Endothelial cell of umbilical vein (primary cell): Measurements from ENCODE around the gene PGBD5. TPM values are rescaled to one million over a fixed set of nuclear protein-coding genes. Genes with fewer than 3 reads are reported as not detected.

Experiments
- BruUV-seq: library from RNA; stranded (reverse); fragments of 400-500 nt; replicated peaks from 2 replicates; lab custom pipeline; 2021; lab: Mats Ljungman, UMichigan
- CTCF ChIA-PET: fragments of 300-600, 350-600 bp; sonication (Branson Sonifier 250); formaldehyde crosslinking; loops from one replicate; lab custom pipeline; 2021; ENCODE audit warnings: antibody characterized with exemption, inconsistent platforms; lab: Charles Lee
- POLR2A ChIA-PET: fragments of 300-600, 350-600 bp; sonication (Branson Sonifier 250); formaldehyde crosslinking; loops from one replicate; lab custom pipeline; 2021; ENCODE audit warnings: antibody characterized with exemption, inconsistent platforms; lab: Charles Lee
- DNase-seq: peaks from one replicate; pipeline ENCODE4 v3.0.0-alpha.2; 2011; ENCODE audit warnings: low read depth, low spot score
- FAIRE-seq: peaks from 2 replicates; lab custom pipeline; 2011; peaks lifted over from hg19 to GRCh38; lab: Jason Lieb, UNC
- H2AFZ ChIP-seq: 2 replicates; pipeline ENCODE4 v1.6.0; 2012; ENCODE audit warnings: low read depth, low read length, control low read depth, inconsistent platforms
- H3K27ac ChIP-seq: 2 replicates; pipeline ENCODE4 v1.5.1; 2011; ENCODE audit warnings: low read depth, mild to moderate bottlenecking, control low read depth, low read length, moderate library complexity; ENCODE audit not compliant: insufficient read depth
- H3K27me3 ChIP-seq, 2 experiments: 2 replicates each; pipeline versions ENCODE4 v1.6.0 to v1.6.1; 2011; ENCODE audit warnings: low read length in 2 of 2, mixed read lengths in 1 of 2; ENCODE audit not compliant: control insufficient read depth in 2 of 2, insufficient read depth in 2 of 2
- H3K36me3 ChIP-seq, 2 experiments: 2 replicates in 1 of 2; 3 replicates in 1 of 2; pipeline ENCODE4 v1.5.1; 2011; ENCODE audit warnings: low read length in 2 of 2, mild to moderate bottlenecking in 1 of 2, moderate library complexity in 1 of 2; ENCODE audit not compliant: control insufficient read depth in 2 of 2, insufficient read depth in 2 of 2; ENCODE audit errors: extremely low read depth in 1 of 2
- H3K4me1 ChIP-seq: 3 replicates; pipeline ENCODE4 v1.5.1; 2011; ENCODE audit warnings: mild to moderate bottlenecking, low read length; ENCODE audit not compliant: control insufficient read depth, insufficient read depth; ENCODE audit errors: extremely low read depth
- H3K4me2 ChIP-seq: 2 replicates; pipeline ENCODE4 v1.6.1; 2011; ENCODE audit warnings: low read length, control low read depth, mixed read lengths; ENCODE audit not compliant: insufficient read depth
- H3K4me3 ChIP-seq, 3 experiments: fragments of 200-600 bp in 1 of 3; sonication (generic), shearing (Covaris generic) in 1 of 3; replicated peaks in 1 of 3; 2 replicates each; pipeline ENCODE4 v1.5.1; 2011 to 2016; ENCODE audit warnings: control low read depth in 3 of 3, low read length in 3 of 3, mild to moderate bottlenecking in 2 of 3, inconsistent platforms in 1 of 3, low read depth in 1 of 3, moderate library complexity in 1 of 3; ENCODE audit not compliant: insufficient read depth in 1 of 3
- H3K79me2 ChIP-seq: 2 replicates; pipeline ENCODE4 v1.6.0; 2012; ENCODE audit warnings: low read length, inconsistent platforms; ENCODE audit not compliant: control insufficient read depth, insufficient read depth
- H3K9ac ChIP-seq: replicated peaks from 2 replicates; pipeline ENCODE3; 2011; ENCODE audit warnings: low read length, control low read depth; ENCODE audit not compliant: insufficient read depth; ENCODE audit errors: extremely low read depth
- H3K9me1 ChIP-seq: replicated peaks from 3 replicates; pipeline ENCODE4 v1.6.0; 2011; ENCODE audit warnings: mild to moderate bottlenecking, low read length; ENCODE audit not compliant: control insufficient read depth, insufficient read depth; ENCODE audit errors: extremely low read depth
- H3K9me3 ChIP-seq: replicated peaks from 2 replicates; pipeline ENCODE4 v1.5.1; 2012; ENCODE audit warnings: low read length, inconsistent platforms; ENCODE audit not compliant: control insufficient read depth, insufficient read depth
- H4K20me1 ChIP-seq: replicated peaks from 2 replicates; pipeline ENCODE3; 2011; ENCODE audit warnings: mild to moderate bottlenecking, low read length; ENCODE audit not compliant: control insufficient read depth, insufficient read depth; ENCODE audit errors: extremely low read depth
- CTCF ChIP-seq, 2 donors: IDR thresholded peaks; 1 replicate in 1 of 2; 2 replicates in 1 of 2; pipeline ENCODE4 v1.5.1; 2011; ENCODE audit warnings: low read length in 2 of 2, mild to moderate bottlenecking in 2 of 2, moderate library complexity in 2 of 2, control low read depth in 1 of 2, inconsistent platforms in 1 of 2, low read depth in 1 of 2; ENCODE audit not compliant: insufficient read depth in 1 of 2; ENCODE audit errors: extremely low read depth in 1 of 2
- EZH2 ChIP-seq: IDR thresholded peaks from 2 replicates; pipeline ENCODE4 v1.6.1; 2012; ENCODE audit warnings: borderline replicate concordance, low read depth, mild to moderate bottlenecking, moderate library complexity, low read length, inconsistent platforms; ENCODE audit not compliant: severe bottlenecking
- FOS ChIP-seq: IDR thresholded peaks from 2 replicates; pipeline ENCODE4 v1.6.1; 2011; ENCODE audit warnings: mild to moderate bottlenecking, low read length, moderate library complexity, borderline replicate concordance; ENCODE audit not compliant: insufficient read depth
- GATA2 ChIP-seq: IDR thresholded peaks from 2 replicates; pipeline ENCODE4 v1.7.0; 2011; ENCODE audit warnings: low read depth, mild to moderate bottlenecking, moderate library complexity, mixed read lengths, low read length; ENCODE audit not compliant: insufficient read length, insufficient read depth
- JUN ChIP-seq: IDR thresholded peaks from 2 replicates; pipeline ENCODE4 v1.6.1; 2011; ENCODE audit warnings: borderline replicate concordance, low read depth; ENCODE audit not compliant: insufficient read length, insufficient read depth
- MYC ChIP-seq: IDR thresholded peaks from one replicate; pipeline ENCODE4 v1.6.1; 2011; ENCODE audit warnings: mild to moderate bottlenecking, low read depth, low read length
- POLR2A ChIP-seq: IDR thresholded peaks from 2 replicates; pipeline ENCODE4 v1.6.1; 2012; ENCODE audit warnings: low read depth, mild to moderate bottlenecking, control low read depth, low read length
- POLR2AphosphoS5 ChIP-seq: IDR thresholded peaks from 2 replicates; pipeline ENCODE4 v1.6.1; 2012; ENCODE audit warnings: low read depth, mild to moderate bottlenecking, control low read depth, low read length, moderate library complexity; ENCODE audit not compliant: insufficient read depth
- dilution Hi-C: fragments of 300-500 bp; cut with MboI; formaldehyde crosslinking; loops from one replicate; pipeline ENCODE4 v1.15.0; 2019; ENCODE audit warnings: low sequenced_read_pairs; ENCODE audit not compliant: extremely low pct_ligation_motif_present
- intact Hi-C: fragments of 100-400 bp; cut with micrococcal nuclease; formaldehyde crosslinking; loops from one replicate; pipeline ENCODE4 v1.10.0; 2022
- polyA plus RNA-seq, 4 experiments: library from polyadenylated mRNA; depleted of rRNA in 3 of 4; stranded (reverse) in 3 of 4; unstranded in 1 of 4; fragments of >200 nt; gene quantifications; 2 replicates each; pipeline versions ENCODE4 v1.2.1 to v1.2.3, GENCODE V29; 2011 to 2012; ENCODE audit warnings: missing spikeins in 1 of 4
- total RNA-seq: library from RNA; stranded (reverse); gene quantifications from 2 replicates; pipeline ENCODE4 v1.2.3, GENCODE V29; 2021
- TF ChIP-seq, protein P1 (sequence below): IDR thresholded peaks from 2 replicates; pipeline ENCODE4 v1.6.1; 2011; ENCODE audit not compliant: insufficient read depth, insufficient read length

PGBD5 gene
- total and polyA plus RNA-seq, 2 donors (not counting 3 experiments of a cell fraction or from before 2014, with no cell fraction given) = 0.03 TPM; not detected in 1

DNA sequence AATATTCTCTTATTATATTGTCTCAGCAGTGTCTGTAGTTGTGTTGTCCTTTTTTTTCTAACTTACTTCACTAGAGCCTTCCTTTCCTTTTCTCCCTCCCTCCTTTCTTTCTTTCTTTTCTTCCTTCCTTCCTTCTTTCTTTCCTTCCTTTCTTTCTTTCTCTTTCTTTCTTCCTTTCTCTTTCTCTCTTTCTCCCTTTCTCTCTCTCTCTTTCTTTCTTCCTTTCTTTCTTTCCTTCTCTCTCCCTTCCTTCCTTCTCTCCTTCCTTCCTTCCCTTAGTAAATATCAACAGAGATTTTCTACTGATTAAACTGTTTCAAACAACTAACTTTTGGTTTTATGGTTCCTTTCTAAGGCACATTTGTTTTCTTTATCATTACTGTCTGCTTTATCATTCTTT is 43.1 kb upstream of the PGBD5 start:
- H3K4me2 ChIP-seq = no peak overlapping the region
- dilution Hi-C loops (no loop called here), intact Hi-C loops (no loop called here)
- FAIRE-seq (no peak), DNase-seq (no peak)
- ChIA-PET CTCF (no interaction called here), POLR2A (no interaction called here)
- H2AFZ ChIP-seq = no peak overlapping the region
- no peak overlapping the region for H3K4me3 ChIP-seq
- no peaks in the 10 kb centered on the region for H3K4me1 ChIP-seq
- H3K9ac ChIP-seq = no peak overlapping the region
- no TSS peak for BruUV-seq
- no peaks in the 10 kb centered on the region for H3K9me1 ChIP-seq
- H3K79me2 ChIP-seq = no peaks in the 10 kb centered on the region
- no peak overlapping the region for H3K27ac ChIP-seq
- H3K27me3 ChIP-seq = no peaks in the 10 kb centered on the region
- no peak for TF ChIP-seq FOS
- TF ChIP-seq POLR2AphosphoS5 = no peak
- TF ChIP-seq, protein P1, sequence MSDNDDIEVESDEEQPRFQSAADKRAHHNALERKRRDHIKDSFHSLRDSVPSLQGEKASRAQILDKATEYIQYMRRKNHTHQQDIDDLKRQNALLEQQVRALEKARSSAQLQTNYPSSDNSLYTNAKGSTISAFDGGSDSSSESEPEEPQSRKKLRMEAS = no peak
- TF ChIP-seq GATA2 = no peak
- no peak for TF ChIP-seq MYC
- no peak for TF ChIP-seq CTCF (IDR thresholded peaks at IDR 0.05; ENCODE audit: extremely low read depth in 1 of 2, insufficient read depth in 1 of 2, low read depth in 1 of 2, low read length in 2 of 2)
- TF ChIP-seq POLR2A = no peak
- no peak for TF ChIP-seq JUN
- no peak for TF ChIP-seq EZH2
- no peaks in the 10 kb centered on the region for H3K36me3 ChIP-seq
- no peaks in the 10 kb centered on the region for H3K9me3 ChIP-seq
- no peaks in the 10 kb centered on the region for H4K20me1 ChIP-seq
